HG03064 (cell line): Measurements from ENCODE around the gene ASB5.

Experiments used
- ATAC-seq: cut with Tn5 transposase; IDR thresholded peaks from one replicate; pipeline ENCODE4 v1.9.1; 2021; ENCODE audit warnings: low read depth; ENCODE audit not compliant: unreplicated experiment

ASB5 gene

DNA sequence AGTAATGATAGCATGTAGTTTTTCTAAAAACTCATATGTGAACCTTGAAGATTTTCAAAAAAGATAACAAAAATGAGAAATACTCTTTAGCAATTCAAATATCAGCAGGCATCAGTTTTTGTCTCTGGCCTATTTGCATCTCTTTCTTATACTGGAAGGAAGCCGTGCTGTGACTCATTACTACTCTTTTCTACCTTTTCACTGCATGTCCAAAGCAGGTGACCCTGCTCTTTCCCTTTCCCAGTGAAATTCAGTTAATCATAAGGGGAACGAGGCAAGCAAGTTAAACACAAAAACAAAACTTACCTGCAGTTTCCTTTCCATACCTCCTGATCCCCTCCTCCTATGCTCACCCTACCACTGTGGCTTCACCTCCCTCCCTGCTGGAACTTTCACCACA is 83.0 kb downstream of the ASB5 start:
- ATAC-seq = no peak

DNA sequence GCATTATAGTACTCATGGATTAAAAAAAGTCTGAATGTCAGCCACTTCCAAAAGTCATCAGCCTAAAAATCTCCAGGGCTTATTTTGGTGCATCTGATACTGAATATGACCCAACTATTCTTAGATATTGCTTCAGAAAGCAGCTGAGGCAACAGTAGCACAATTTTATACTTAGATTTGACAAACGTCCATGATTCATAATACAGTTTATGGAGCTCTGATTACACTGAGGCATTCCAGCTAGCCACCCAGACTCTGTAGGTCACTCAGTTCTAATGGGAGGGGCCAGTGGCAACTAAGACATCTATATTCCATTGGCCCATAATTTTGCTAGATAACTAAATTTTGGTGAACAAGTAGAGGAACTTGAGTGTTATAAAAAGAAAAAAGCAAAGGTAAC is 84.0 kb downstream of the ASB5 start:
- ATAC-seq = no peak
